Esophagus (tissue), 2 donors: ENCODE data around the gene IL1RAP. TPM values are rescaled to one million over a fixed set of nuclear protein-coding genes. Genes with fewer than 3 reads are reported as not detected.

Source experiments
- H3K27ac ChIP-seq, 2 donors: one replicate each; pipeline ENCODE4 v1.5.1; 2013; ENCODE audit warnings: low read depth in 2 of 2, mild to moderate bottlenecking in 2 of 2, inconsistent platforms in 1 of 2, low read length in 1 of 2, moderate library complexity in 1 of 2
- H3K27me3 ChIP-seq, 2 donors: one replicate each; pipeline ENCODE4 v1.6.1; 2013; ENCODE audit warnings: low read length in 2 of 2, control low read depth in 1 of 2, mild to moderate bottlenecking in 1 of 2; ENCODE audit not compliant: insufficient read depth in 2 of 2, control insufficient read depth in 1 of 2
- H3K36me3 ChIP-seq, 2 donors: one replicate each; pipeline ENCODE4 v1.6.1; 2013; ENCODE audit warnings: low read length in 1 of 2; ENCODE audit not compliant: control insufficient read depth in 2 of 2, insufficient read depth in 2 of 2
- H3K4me1 ChIP-seq, 2 donors: one replicate each; pipeline ENCODE4 v1.6.1; 2013; ENCODE audit warnings: low read length in 1 of 2; ENCODE audit not compliant: control insufficient read depth in 2 of 2, insufficient read depth in 2 of 2
- H3K4me3 ChIP-seq, 2 donors: one replicate each; pipeline ENCODE4 v1.5.1; 2013; ENCODE audit warnings: low read length in 2 of 2, mild to moderate bottlenecking in 2 of 2, low read depth in 1 of 2, moderate library complexity in 1 of 2
- H3K9me3 ChIP-seq, 2 donors: one replicate each; pipeline ENCODE4 v1.6.1; 2013; ENCODE audit warnings: mild to moderate bottlenecking in 2 of 2, low read depth in 1 of 2, low read length in 1 of 2, moderate library complexity in 1 of 2; ENCODE audit not compliant: control insufficient read depth in 2 of 2, insufficient read depth in 1 of 2
- WGBS, 2 donors: extraction: QIAGEN DNeasy Blood & Tissue Kit; methylation state at CpG; one replicate each; pipeline ENCODE4 v1.1.7; 2013; 5-methylcytosine and 5-hydroxymethylcytosine counted together
- polyA plus RNA-seq, 2 donors: library from polyadenylated mRNA; stranded (reverse); fragments of 200-250 nt; gene quantifications; one replicate each; pipeline ENCODE4 v1.2.3, GENCODE V29; 2013
- donor health status: healthy with polysubstance abuse.
- donor health status: Bipolar disorder and iron deficiency.

The IL1RAP gene
- polyA plus RNA-seq, 2 donors: 5.9 to 14.5 TPM

DNA sequence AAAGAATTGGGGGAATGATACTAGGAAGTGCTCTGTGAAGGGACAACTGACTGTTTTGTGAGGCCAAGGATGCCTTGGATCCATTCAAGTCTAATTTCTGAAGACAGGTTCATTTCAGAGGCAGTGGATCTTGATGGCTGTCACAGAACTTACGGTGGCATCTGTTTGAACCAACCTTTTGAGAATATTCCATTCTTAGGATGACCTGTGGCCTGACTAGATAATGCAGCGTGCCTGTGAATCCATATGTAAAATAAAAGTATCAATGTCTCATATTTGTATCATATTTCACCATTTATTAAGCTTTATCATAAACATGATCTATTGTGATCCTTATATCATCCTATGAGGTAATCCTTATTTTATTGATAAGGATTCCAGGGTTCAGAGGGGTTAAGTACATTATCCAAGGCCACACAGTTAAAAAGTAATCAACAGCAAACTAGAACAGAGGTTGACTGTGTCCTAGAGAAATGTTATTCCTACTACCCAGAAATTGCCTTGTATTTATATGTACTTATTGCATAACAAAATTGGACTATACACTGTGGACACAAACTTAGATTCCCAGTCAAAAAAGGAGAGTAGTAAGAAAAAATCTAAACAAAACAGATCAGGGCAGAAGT lies 34.3 kb downstream of the IL1RAP start:
- H3K9me3 ChIP-seq: peaks cover 0 to 3% of the 10 kb centered on the region in 2 donors
- no peaks in the 10 kb centered on the region for H3K27me3 ChIP-seq
- no peak overlapping the region for H3K27ac ChIP-seq
- H3K36me3 ChIP-seq: peaks cover 0 to 1% of the 10 kb centered on the region in 2 donors
- H3K4me1 ChIP-seq: peaks cover 0 to 3% of the 10 kb centered on the region in 2 donors
- WGBS, 2 donors: 93 to 98% methylated on average over 2 of the region's 2 CpGs
- no peak overlapping the region for H3K4me3 ChIP-seq

DNA sequence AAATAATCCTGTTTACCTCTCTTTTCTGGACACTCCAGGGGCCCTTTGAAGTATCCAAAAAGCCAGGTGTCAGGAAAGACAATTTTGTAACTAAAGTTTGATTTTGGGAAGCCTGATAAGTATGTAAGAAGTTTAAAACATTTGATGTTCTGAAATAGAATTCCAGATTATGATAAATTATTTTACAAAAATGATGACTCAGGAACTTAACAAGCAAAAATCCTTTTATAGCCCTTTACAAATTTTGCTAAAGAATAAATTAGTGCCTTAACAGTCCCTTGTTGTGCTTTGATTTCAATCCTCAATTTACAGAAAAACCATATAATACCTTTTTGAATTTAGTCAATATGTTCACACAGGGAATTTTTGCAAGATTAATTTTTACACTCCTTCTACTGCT lies 38.1 kb downstream of the IL1RAP start:
- H3K4me3 ChIP-seq: no peak overlapping the region

DNA sequence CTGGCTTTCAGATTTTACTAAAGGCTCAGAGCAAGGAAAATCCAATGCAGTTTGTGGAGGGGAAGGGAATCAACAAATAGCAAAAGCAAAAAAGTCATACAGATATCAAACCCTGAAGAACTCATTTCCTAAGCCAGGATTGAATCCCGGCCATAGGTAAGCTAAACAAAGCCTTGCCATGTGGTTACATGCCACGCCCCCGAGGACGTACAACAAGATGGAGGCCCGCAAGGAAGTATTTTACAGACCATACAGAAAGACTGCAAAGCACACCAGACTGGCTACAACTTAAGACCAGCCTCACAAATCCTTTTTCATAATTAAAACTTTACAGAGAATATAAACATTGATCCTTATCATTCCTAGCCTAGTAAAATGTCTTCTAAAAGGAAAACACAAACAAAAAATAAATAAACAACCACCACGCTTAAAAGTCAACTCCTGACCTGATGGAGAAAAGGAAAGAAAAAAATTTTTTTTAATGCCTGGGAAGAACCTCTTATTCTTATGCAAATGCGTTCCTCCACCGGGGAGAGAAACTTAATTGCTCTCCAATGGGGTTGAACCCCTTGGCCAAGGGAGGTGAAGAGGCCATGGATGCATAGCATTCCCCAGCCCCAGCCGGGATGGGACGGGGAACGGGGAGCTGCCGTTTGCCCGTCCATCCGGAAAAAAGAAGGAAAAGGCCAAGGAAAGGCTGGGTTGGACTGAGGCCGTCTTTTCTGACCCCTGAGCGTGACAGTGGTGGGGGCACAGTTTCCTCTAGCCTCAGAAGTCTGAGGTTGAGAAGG lies 39.3 kb downstream of the IL1RAP start:
- no peak overlapping the region for H3K4me3 ChIP-seq
- 86 to 88% methylated on average over 16 of the region's 16 CpGs for WGBS, 2 donors
- peaks cover 0 to 1% of the 10 kb centered on the region in 2 donors for H3K36me3 ChIP-seq
- H3K27ac ChIP-seq: no peak overlapping the region
- H3K4me1 ChIP-seq: no peaks in the 10 kb centered on the region
- no peaks in the 10 kb centered on the region for H3K27me3 ChIP-seq
- peaks cover 0 to 5% of the 10 kb centered on the region in 2 donors for H3K9me3 ChIP-seq

More for the DNA sequence above, 38.1 kb downstream of the IL1RAP start:
- peaks cover 0 to 5% of the 10 kb centered on the region in 2 donors for H3K9me3 ChIP-seq
- no peaks in the 10 kb centered on the region for H3K4me1 ChIP-seq
- peaks cover 0 to 1% of the 10 kb centered on the region in 2 donors for H3K36me3 ChIP-seq
- no peak overlapping the region for H3K27ac ChIP-seq
- no peaks in the 10 kb centered on the region for H3K27me3 ChIP-seq

DNA sequence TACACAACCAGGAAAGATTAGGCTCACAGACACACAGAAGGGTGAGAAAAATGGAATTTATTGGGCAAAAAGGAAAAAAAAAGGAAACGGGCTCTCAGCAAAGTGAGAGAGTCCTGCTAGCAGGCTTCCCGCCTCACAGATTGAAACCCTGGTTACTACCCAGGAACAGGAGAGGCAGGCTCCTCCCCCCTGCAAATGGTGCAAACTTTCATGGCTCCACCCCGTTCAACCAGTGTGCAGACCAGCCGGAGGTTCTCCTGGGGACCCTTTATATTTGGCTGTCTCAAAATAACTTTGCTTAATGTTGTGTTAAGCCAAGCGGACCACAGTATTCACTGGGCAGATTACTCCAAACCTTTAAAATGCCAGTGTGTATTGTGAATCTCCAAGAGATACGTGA lies 40.3 kb downstream of the IL1RAP start:
- peaks cover 0 to 1% of the 10 kb centered on the region in 2 donors for H3K36me3 ChIP-seq
- no peak overlapping the region for H3K27ac ChIP-seq
- H3K4me3 ChIP-seq: no peak overlapping the region
- H3K27me3 ChIP-seq: no peaks in the 10 kb centered on the region
- peaks cover 0 to 5% of the 10 kb centered on the region in 2 donors for H3K9me3 ChIP-seq
- H3K4me1 ChIP-seq: no peaks in the 10 kb centered on the region
- WGBS, 2 donors: 88 to 91% methylated on average over 6 of the region's 6 CpGs

DNA sequence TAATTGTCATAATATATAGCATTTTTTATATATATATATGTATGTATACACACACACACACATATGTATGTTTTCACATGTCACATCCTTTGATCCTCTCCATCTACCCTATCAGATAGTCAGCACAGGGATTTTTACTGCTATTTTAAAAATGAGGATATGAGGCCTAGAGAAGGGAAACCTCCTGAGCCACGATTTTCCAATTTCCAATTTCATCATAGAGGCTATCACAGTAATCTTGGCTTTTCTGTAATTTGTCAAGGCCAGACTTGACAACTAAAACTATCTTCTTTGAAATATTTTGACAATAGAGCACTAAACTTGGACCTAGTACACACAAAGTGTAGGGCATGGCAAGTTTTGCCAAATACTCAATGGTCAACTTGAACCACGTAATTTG lies 42.5 kb downstream of the IL1RAP start:
- Histone ChIP-seq H3K4me3 (no peak overlapping the region), H3K36me3 (no peaks in the 10 kb centered on the region), H3K27me3 (no peaks in the 10 kb centered on the region), H3K9me3 (peaks cover 0 to 2% of the 10 kb centered on the region in 2 donors), H3K27ac (no peak overlapping the region), H3K4me1 (no peaks in the 10 kb centered on the region)
- WGBS, 2 donors: 73 to 76% methylated on average over 2 of the region's 2 CpGs

DNA sequence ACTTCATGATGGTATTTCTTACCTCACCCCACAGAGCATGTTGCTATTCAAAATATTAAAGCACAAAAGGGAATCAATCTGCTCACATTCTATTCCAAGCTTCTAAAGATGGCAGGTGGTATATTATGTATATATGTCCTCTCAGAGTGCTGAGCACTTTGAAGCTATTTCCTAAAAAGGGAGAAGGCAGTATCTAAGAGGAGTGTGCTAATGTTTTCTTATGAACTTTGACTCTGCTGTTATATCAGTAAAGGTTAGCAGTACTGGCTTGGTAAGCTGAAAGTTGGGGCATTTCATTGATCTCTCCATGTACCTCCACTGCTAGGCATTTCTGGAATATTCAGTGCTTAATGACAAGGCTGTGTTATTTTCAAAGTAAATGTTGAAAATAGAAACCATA lies 43.4 kb downstream of the IL1RAP start:
- no peak overlapping the region for H3K4me3 ChIP-seq
- H3K27ac ChIP-seq: no peak overlapping the region
- H3K9me3 ChIP-seq: peaks cover 0 to 2% of the 10 kb centered on the region in 2 donors
- no peaks in the 10 kb centered on the region for H3K4me1 ChIP-seq
- no peaks in the 10 kb centered on the region for H3K27me3 ChIP-seq
- H3K36me3 ChIP-seq: no peaks in the 10 kb centered on the region

DNA sequence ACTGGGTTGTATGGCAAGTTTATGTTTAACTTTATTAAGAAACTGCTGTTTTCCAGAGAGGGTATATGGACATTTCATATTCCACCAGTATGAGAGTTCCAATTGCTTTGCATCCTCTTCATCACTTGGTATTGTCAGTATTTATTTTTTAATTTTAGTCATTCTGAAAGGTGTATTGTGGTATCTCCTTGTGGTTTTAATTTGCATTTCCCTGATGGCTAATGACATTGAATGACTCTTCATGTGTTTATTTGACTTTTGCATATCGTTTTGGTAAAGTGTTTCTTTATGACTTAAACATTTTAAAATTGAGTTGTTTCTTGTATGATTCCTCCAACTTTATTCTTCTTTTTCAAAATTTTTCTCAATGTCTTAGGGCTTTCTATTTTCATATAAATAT lies 44.4 kb downstream of the IL1RAP start:
- Histone ChIP-seq H3K9me3 (peaks cover 0 to 2% of the 10 kb centered on the region in 2 donors), H3K4me3 (no peak overlapping the region), H3K27me3 (no peaks in the 10 kb centered on the region), H3K4me1 (no peaks in the 10 kb centered on the region), H3K27ac (no peak overlapping the region), H3K36me3 (no peaks in the 10 kb centered on the region)
- 76 to 85% methylated on average over 1 of the region's 1 CpG for WGBS, 2 donors

DNA sequence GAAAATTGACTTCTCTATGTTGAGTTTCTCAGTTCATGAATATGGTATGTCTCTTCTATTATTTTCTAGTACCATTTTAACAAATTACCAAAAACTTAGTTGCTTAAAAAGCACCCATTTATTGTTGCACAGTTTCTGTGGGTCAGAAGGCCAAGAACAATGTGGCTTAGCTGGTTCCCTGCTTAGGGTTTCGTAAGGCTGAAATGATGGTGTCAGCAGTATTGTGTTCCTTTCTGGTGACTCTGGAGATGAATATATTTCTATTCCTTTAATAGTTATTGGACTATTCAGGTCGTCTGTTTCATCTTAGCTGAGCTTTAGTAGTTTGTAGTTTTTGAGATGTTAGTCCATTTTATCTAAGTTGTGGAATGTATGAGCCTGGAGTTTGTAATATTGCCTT lies 44.9 kb downstream of the IL1RAP start:
- H3K4me3 ChIP-seq: no peak overlapping the region
- WGBS, 2 donors: 69 to 72% methylated on average over 2 of the region's 2 CpGs
- H3K27ac ChIP-seq: peak overlapping the region in 1 of 2 donors; percentile 31
- no peaks in the 10 kb centered on the region for H3K4me1 ChIP-seq
- no peaks in the 10 kb centered on the region for H3K27me3 ChIP-seq
- no peaks in the 10 kb centered on the region for H3K9me3 ChIP-seq
- no peaks in the 10 kb centered on the region for H3K36me3 ChIP-seq

DNA sequence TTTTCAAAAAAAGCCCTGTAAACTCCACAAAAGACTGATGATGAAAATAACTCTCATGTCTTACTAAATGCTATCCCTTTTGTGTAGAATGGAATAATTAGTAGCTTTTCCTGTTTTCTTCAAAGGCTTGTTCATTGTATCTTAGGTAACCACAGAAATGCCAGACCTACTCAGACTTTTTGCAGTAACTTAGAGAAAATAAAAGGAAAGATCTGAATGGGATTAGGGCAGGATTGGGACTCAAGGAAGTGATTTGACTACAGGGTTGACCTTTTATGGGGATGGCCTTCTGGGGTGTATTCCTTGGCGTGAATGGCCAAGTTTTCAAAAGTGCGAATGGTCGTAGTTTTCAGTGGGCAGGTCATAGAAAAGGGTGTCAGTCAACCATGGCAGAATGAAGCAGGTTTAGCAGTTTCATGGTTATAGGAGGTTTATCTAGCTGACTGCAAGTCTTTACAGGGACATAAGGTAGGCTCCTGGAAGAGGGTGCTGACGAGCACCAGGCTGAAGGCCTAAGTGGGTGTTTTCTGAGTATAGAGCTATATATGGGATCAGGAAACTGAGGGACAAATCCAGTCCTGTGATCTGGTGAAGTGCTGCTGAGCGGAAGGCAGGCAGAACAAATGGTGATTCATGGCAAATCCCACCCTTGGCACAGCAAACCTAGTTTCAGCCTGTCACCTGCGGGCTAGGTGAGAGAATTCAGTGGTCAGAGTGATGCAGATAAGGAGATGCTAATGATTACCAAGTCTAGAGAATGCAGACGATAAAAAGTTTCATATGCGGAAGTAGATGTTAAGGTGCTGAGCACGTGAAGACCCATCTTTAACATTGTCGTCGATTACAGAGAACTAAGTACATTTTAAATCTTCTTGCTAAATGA lies 46.4 kb downstream of the IL1RAP start:
- Histone ChIP-seq H3K4me3 (no peak overlapping the region), H3K36me3 (no peaks in the 10 kb centered on the region), H3K9me3 (no peaks in the 10 kb centered on the region), H3K4me1 (no peaks in the 10 kb centered on the region), H3K27me3 (no peaks in the 10 kb centered on the region), H3K27ac (peak overlapping the region; percentile 59 to 67)
- 86 to 87% methylated on average over 11 of the region's 11 CpGs for WGBS, 2 donors
